Stimulated activated naive CD4-positive, alpha-beta T cell treated with Interleukin-2 at 50 U/mL for 16 hours (primary cell): ENCODE measurements around the gene RNF152.
A peak's percentile ranks its signal among the peaks of the same experiment; 100 is the strongest.

Experiments used
- DNase-seq: peaks from one replicate; lab custom pipeline; 2025; lab: John Stamatoyannopoulos, UW

Gene RNF152

GRCh38 chr18:61892683-61893308, at the start of gene RNF152:
Gene RNF152 (minus strand): TSS chr18:61893007. CDS start chr18:61816463, 76,544 bp downstream.
- peak; percentile 40 for DNase-seq

GRCh38 chr18:61941948-61942471, 49.2 kb upstream of the RNF152 start:
- no peak for DNase-seq

GRCh38 chr18:61939046-61939674, 46.4 kb upstream of the RNF152 start:
- no peak for DNase-seq

- DNase-seq = no peak
These were observed 42.6 kb upstream of the RNF152 start for GRCh38 chr18:61935362-61935761.

GRCh38 chr18:61931654-61932379, 39.0 kb upstream of the RNF152 start:
- no peak for DNase-seq

GRCh38 chr18:61929881-61930640, 37.3 kb upstream of the RNF152 start:
- no peak for DNase-seq

GRCh38 chr18:61926532-61926931, 33.7 kb upstream of the RNF152 start:
- peak; percentile 43 for DNase-seq

- DNase-seq = no peak
These were observed 31.7 kb upstream of the RNF152 start for GRCh38 chr18:61924550-61924949.

- DNase-seq = no peak
These were observed 29.6 kb upstream of the RNF152 start for GRCh38 chr18:61922435-61922834.

- DNase-seq = no peak
These were observed 28.9 kb upstream of the RNF152 start for GRCh38 chr18:61921621-61922235.

GRCh38 chr18:61917818-61918217, 25.0 kb upstream of the RNF152 start:
- no peak for DNase-seq

- no peak for DNase-seq
These were observed 19.7 kb upstream of the RNF152 start for GRCh38 chr18:61912476-61912875.

GRCh38 chr18:61910101-61910500, 17.3 kb upstream of the RNF152 start:
- DNase-seq = no peak

GRCh38 chr18:61908661-61909060, 15.9 kb upstream of the RNF152 start:
- DNase-seq = no peak

GRCh38 chr18:61901323-61901986, 8.6 kb upstream of the RNF152 start:
- peak; percentile 8 for DNase-seq

- DNase-seq = no peak
These were observed 7.9 kb upstream of the RNF152 start for GRCh38 chr18:61900504-61901281.

GRCh38 chr18:61898640-61899101, 5.9 kb upstream of the RNF152 start:
- DNase-seq = no peak

- DNase-seq = no peak
These were observed 4.0 kb upstream of the RNF152 start for GRCh38 chr18:61896757-61897156.

- no peak for DNase-seq
These were observed 3.3 kb upstream of the RNF152 start for GRCh38 chr18:61896118-61896517.
